Activated T-cell treated with anti-CD3 and anti-CD28 coated beads, Interleukin-2, amount 50 U/mL, for 4 hours (primary cell): ENCODE data around the gene TMPRSS7. TPM values are rescaled to one million over a fixed set of nuclear protein-coding genes. Genes with fewer than 3 reads are reported as not detected.

Source experiments
- ATAC-seq, 2 donors: fragments of 200-7000 bp; cut with Tn5 transposase; one replicate each; pipeline ENCODE4 v1.10.0; 2021
- DNase-seq: peaks from one replicate; pipeline ENCODE4 v3.0.0-alpha.2; 2020
- H3K27me3 Mint-ChIP-seq: one replicate; pipeline ENCODE4 v1.8.0; 2021; ENCODE audit warnings: low read depth, mixed read lengths
- H3K36me3 Mint-ChIP-seq: one replicate; pipeline ENCODE4 v1.8.0; 2022; ENCODE audit warnings: mixed read lengths; ENCODE audit not compliant: insufficient read depth
- H3K4me1 Mint-ChIP-seq: one replicate; pipeline ENCODE4 v1.8.0; 2021; ENCODE audit warnings: low read depth, mixed read lengths
- H3K4me3 Mint-ChIP-seq: one replicate; pipeline ENCODE4 v1.8.0; 2021; ENCODE audit warnings: mild to moderate bottlenecking, moderate library complexity, mixed read lengths
- H3K9me3 Mint-ChIP-seq: one replicate; pipeline ENCODE4 v1.8.0; 2021; ENCODE audit warnings: mixed read lengths
- total RNA-seq, 3 donors: library from RNA; stranded (reverse); gene quantifications; one replicate each; pipeline ENCODE4 v1.2.1, GENCODE V29; 2021

The TMPRSS7 gene
- total RNA-seq, result not detected

GRCh38 chr3:112034436-112034835, at the start of gene TMPRSS7:
TMPRSS7 (plus strand) TSS chr3:112034736; CDS start chr3:112034846, 110 bp downstream.
- Mint-ChIP-seq H3K9me3 (peaks cover 4% of the 10 kb centered on the region), H3K4me3 (no peak within 1 kb of the TSS), H3K4me1 (no peaks in the 10 kb centered on the region), H3K36me3 (peaks cover 2% of the 10 kb centered on the region), H3K27me3 (no peaks in the 10 kb centered on the region)
- ATAC-seq (no peak), DNase-seq (no peak)

GRCh38 chr3:111986800-111987199, 47.7 kb upstream of the TMPRSS7 start:
- DNase-seq, result no peak
- peaks cover 34% of the 10 kb centered on the region for H3K36me3 Mint-ChIP-seq
- H3K9me3 Mint-ChIP-seq, result no peaks in the 10 kb centered on the region

GRCh38 chr3:111989061-111989678, 45.4 kb upstream of the TMPRSS7 start:
- Mint-ChIP-seq H3K36me3 (peaks cover 37% of the 10 kb centered on the region), H3K4me3 (no peak overlapping the region), H3K27me3 (no peaks in the 10 kb centered on the region), H3K4me1 (peaks cover 33% of the 10 kb centered on the region), H3K9me3 (no peaks in the 10 kb centered on the region)
- ATAC-seq (peak; percentile 58 to 72), DNase-seq (no peak)

More at GRCh38 chr3:111986800-111987199, 47.7 kb upstream of the TMPRSS7 start:
- H3K27me3 Mint-ChIP-seq, result no peaks in the 10 kb centered on the region
- H3K4me1 Mint-ChIP-seq, result peaks cover 53% of the 10 kb centered on the region
- H3K4me3 Mint-ChIP-seq, result no peak overlapping the region
- ATAC-seq, result no peak

GRCh38 chr3:111993038-111993437, 41.5 kb upstream of the TMPRSS7 start:
- DNase-seq (no peak), ATAC-seq (no peak)
- Mint-ChIP-seq H3K36me3 (peaks cover 23% of the 10 kb centered on the region), H3K4me1 (peaks cover 10% of the 10 kb centered on the region), H3K4me3 (no peak overlapping the region), H3K9me3 (no peaks in the 10 kb centered on the region), H3K27me3 (no peaks in the 10 kb centered on the region)

GRCh38 chr3:111998636-111999483, 35.7 kb upstream of the TMPRSS7 start, which contains the start of gene TAGLN3:
TAGLN3 (plus strand) TSS chr3:111998922; CDS start chr3:111999423, 501 bp downstream.
- Mint-ChIP-seq H3K27me3 (no peaks in the 10 kb centered on the region), H3K4me1 (peaks cover 44% of the 10 kb centered on the region), H3K9me3 (no peaks in the 10 kb centered on the region), H3K4me3 (peak within 1 kb of the TSS; percentile 74), H3K36me3 (peaks cover 5% of the 10 kb centered on the region)
- DNase-seq (no peak), ATAC-seq (no peak)

GRCh38 chr3:111999484-112000324, 34.8 kb upstream of the TMPRSS7 start:
- H3K4me3 Mint-ChIP-seq, result peak overlapping the region; percentile 74
- H3K27me3 Mint-ChIP-seq, result no peaks in the 10 kb centered on the region
- peaks cover 52% of the 10 kb centered on the region for H3K4me1 Mint-ChIP-seq
- H3K9me3 Mint-ChIP-seq, result no peaks in the 10 kb centered on the region
- DNase-seq, result no peak
- ATAC-seq, result no peak
- H3K36me3 Mint-ChIP-seq, result peaks cover 5% of the 10 kb centered on the region

GRCh38 chr3:112000367-112000771, 34.2 kb upstream of the TMPRSS7 start:
- no peak overlapping the region for H3K4me3 Mint-ChIP-seq
- peaks cover 2% of the 10 kb centered on the region for H3K36me3 Mint-ChIP-seq
- peaks cover 59% of the 10 kb centered on the region for H3K4me1 Mint-ChIP-seq
- H3K9me3 Mint-ChIP-seq, result no peaks in the 10 kb centered on the region
- no peaks in the 10 kb centered on the region for H3K27me3 Mint-ChIP-seq
- ATAC-seq (no peak), DNase-seq (no peak)

- peaks cover 56% of the 10 kb centered on the region for H3K4me1 Mint-ChIP-seq
- ATAC-seq, result no peak
- no peaks in the 10 kb centered on the region for H3K9me3 Mint-ChIP-seq
- H3K36me3 Mint-ChIP-seq, result peaks cover 2% of the 10 kb centered on the region
- H3K27me3 Mint-ChIP-seq, result no peaks in the 10 kb centered on the region
- H3K4me3 Mint-ChIP-seq, result no peak overlapping the region
- DNase-seq, result no peak
Measured at GRCh38 chr3:112000966-112001365, 33.6 kb upstream of the TMPRSS7 start.

GRCh38 chr3:112001526-112001925, 33.0 kb upstream of the TMPRSS7 start:
- Mint-ChIP-seq H3K9me3 (no peaks in the 10 kb centered on the region), H3K4me1 (peaks cover 56% of the 10 kb centered on the region), H3K4me3 (no peak overlapping the region), H3K27me3 (no peaks in the 10 kb centered on the region), H3K36me3 (peaks cover 2% of the 10 kb centered on the region)
- ATAC-seq (no peak), DNase-seq (no peak)

GRCh38 chr3:112002096-112002971, 32.2 kb upstream of the TMPRSS7 start:
- Mint-ChIP-seq H3K27me3 (no peaks in the 10 kb centered on the region), H3K9me3 (no peaks in the 10 kb centered on the region), H3K36me3 (peaks cover under 1% of the 10 kb centered on the region), H3K4me1 (peaks cover 56% of the 10 kb centered on the region), H3K4me3 (peak overlapping the region; percentile 61)
- DNase-seq, result peak; percentile 64
- ATAC-seq, result peak; percentile 89 to 92

GRCh38 chr3:112003321-112004080, 31.0 kb upstream of the TMPRSS7 start:
- no peaks in the 10 kb centered on the region for H3K9me3 Mint-ChIP-seq
- peaks cover 54% of the 10 kb centered on the region for H3K4me1 Mint-ChIP-seq
- no peak for DNase-seq

GRCh38 chr3:112004187-112004586, 30.3 kb upstream of the TMPRSS7 start:
- H3K4me3 Mint-ChIP-seq, result peak overlapping the region; percentile 2
- no peaks in the 10 kb centered on the region for H3K36me3 Mint-ChIP-seq
- H3K4me1 Mint-ChIP-seq, result peaks cover 50% of the 10 kb centered on the region
- no peaks in the 10 kb centered on the region for H3K9me3 Mint-ChIP-seq
- DNase-seq (no peak), ATAC-seq (no peak)
- no peaks in the 10 kb centered on the region for H3K27me3 Mint-ChIP-seq

More at GRCh38 chr3:112003321-112004080, 31.0 kb upstream of the TMPRSS7 start:
- no peak for ATAC-seq
- H3K4me3 Mint-ChIP-seq, result peak overlapping the region; percentile 61
- H3K36me3 Mint-ChIP-seq, result no peaks in the 10 kb centered on the region
- no peaks in the 10 kb centered on the region for H3K27me3 Mint-ChIP-seq

- DNase-seq, result no peak
- Mint-ChIP-seq H3K27me3 (no peaks in the 10 kb centered on the region), H3K4me1 (peaks cover 49% of the 10 kb centered on the region)
Measured at GRCh38 chr3:112004669-112005068, 29.9 kb upstream of the TMPRSS7 start.

More at GRCh38 chr3:112004669-112005068, 29.9 kb upstream of the TMPRSS7 start:
- Mint-ChIP-seq H3K36me3 (no peaks in the 10 kb centered on the region), H3K4me3 (no peak overlapping the region), H3K9me3 (no peaks in the 10 kb centered on the region)
- no peak for ATAC-seq
